GM23248 (cell line): ENCODE results near the gene CMSS1. TPM values are rescaled to one million over a fixed set of nuclear protein-coding genes. Genes with fewer than 3 reads are reported as not detected.

ENCODE experiments used
- DNase-seq: peaks from one replicate; pipeline ENCODE4 v3.0.0-alpha.2; 2015
- H2AFZ ChIP-seq: fragments of 200-600 bp; sonication (generic); 2 replicates; pipeline ENCODE4 v1.6.1; 2016; ENCODE audit warnings: antibody characterized with exemption
- H3F3A ChIP-seq: fragments of 200-600 bp; sonication (generic); 2 replicates; pipeline ENCODE4 v1.6.1; 2016; ENCODE audit warnings: mild to moderate bottlenecking, antibody characterized with exemption, mixed run types; ENCODE audit not compliant: insufficient read depth
- H3K27ac ChIP-seq: fragments of 200-600 bp; sonication (generic); 2 replicates; pipeline ENCODE4 v1.5.1; 2016; ENCODE audit warnings: mild to moderate bottlenecking
- H3K27me3 ChIP-seq: fragments of 200-600 bp; sonication (generic); replicated peaks from 2 replicates; pipeline ENCODE4 v1.6.1; 2016; ENCODE audit warnings: mild to moderate bottlenecking; ENCODE audit not compliant: insufficient read depth
- H3K36me3 ChIP-seq: fragments of 200-600 bp; sonication (generic); 2 replicates; pipeline ENCODE4 v1.6.1; 2016; ENCODE audit warnings: low read depth, mild to moderate bottlenecking
- H3K4me1 ChIP-seq: fragments of 200-600 bp; sonication (generic); 2 replicates; pipeline ENCODE4 v1.6.1; 2016; ENCODE audit warnings: mild to moderate bottlenecking; ENCODE audit not compliant: insufficient read depth
- H3K4me2 ChIP-seq: fragments of 200-600 bp; sonication (generic); one replicate; pipeline ENCODE4 v1.6.1; 2016; ENCODE audit warnings: mild to moderate bottlenecking; ENCODE audit not compliant: unreplicated experiment
- H3K4me3 ChIP-seq: fragments of 200-600 bp; sonication (generic); 2 replicates; pipeline ENCODE4 v1.5.1; 2016; ENCODE audit warnings: mild to moderate bottlenecking
- H3K79me2 ChIP-seq: fragments of 200-600 bp; sonication (generic); 2 replicates; pipeline ENCODE4 v1.6.1; 2016; ENCODE audit warnings: mild to moderate bottlenecking; ENCODE audit not compliant: insufficient read depth
- H3K9ac ChIP-seq: fragments of 200-600 bp; sonication (generic); 2 replicates; pipeline ENCODE4 v1.6.1; 2016; ENCODE audit warnings: mild to moderate bottlenecking
- H3K9me2 ChIP-seq: fragments of 200-600 bp; sonication (generic); 2 replicates; pipeline ENCODE4 v1.6.1; 2016; ENCODE audit warnings: mixed run types, mild to moderate bottlenecking, moderate library complexity; ENCODE audit not compliant: insufficient read depth
- H3K9me3 ChIP-seq: fragments of 200-600 bp; sonication (generic); one replicate; pipeline ENCODE4 v1.6.1; 2017; ENCODE audit warnings: low read depth
- H4K20me1 ChIP-seq: fragments of 200-600 bp; sonication (generic); 2 replicates; pipeline ENCODE4 v1.6.0; 2016; ENCODE audit not compliant: insufficient read depth
- EZH2 ChIP-seq: fragments of 200-600 bp; sonication (generic); IDR thresholded peaks from 2 replicates; pipeline ENCODE4 v1.6.1; 2018; ENCODE audit warnings: antibody characterized with exemption, mild to moderate bottlenecking; ENCODE audit not compliant: insufficient read depth, poor library complexity, severe bottlenecking
- EZH2phosphoT487 ChIP-seq: fragments of 200-600 bp; sonication (generic); IDR thresholded peaks from 2 replicates; pipeline ENCODE4 v1.6.1; 2018; ENCODE audit warnings: antibody characterized with exemption, moderate library complexity, mild to moderate bottlenecking, low read depth; ENCODE audit not compliant: insufficient read depth
- WGBS, 2 experiments: methylation state at CpG; one replicate each; pipeline ENCODE4 v1.1.6; 2015 to 2017; ENCODE audit warnings: low lambda C conversion rate in 2 of 2, low coverage in 1 of 2; ENCODE audit errors: missing lambda C conversion rate in 2 of 2; 5-methylcytosine and 5-hydroxymethylcytosine counted together
- in situ Hi-C: fragments of 300-500 bp; cut with MboI; formaldehyde crosslinking; loops from 2 replicates; pipeline ENCODE4 v1.15.0; 2020
- polyA plus RNA-seq: library from polyadenylated mRNA; unstranded; fragments of >200 nt; fragmentation: Nextera tagmentation; extraction: Ambion mirVana; gene quantifications from 2 replicates; pipeline ENCODE4 v1.2.1, GENCODE V29; 2016
- total RNA-seq: library from RNA; depleted of rRNA; stranded (reverse); fragments of >200 nt; shearing (Covaris generic); gene quantifications from 2 replicates; pipeline ENCODE4 v1.2.3, GENCODE V29; 2014

CMSS1 gene
- total and polyA plus RNA-seq, 2 experiments from 2014 or later, result 17.2 to 26.6 TPM

DNA sequence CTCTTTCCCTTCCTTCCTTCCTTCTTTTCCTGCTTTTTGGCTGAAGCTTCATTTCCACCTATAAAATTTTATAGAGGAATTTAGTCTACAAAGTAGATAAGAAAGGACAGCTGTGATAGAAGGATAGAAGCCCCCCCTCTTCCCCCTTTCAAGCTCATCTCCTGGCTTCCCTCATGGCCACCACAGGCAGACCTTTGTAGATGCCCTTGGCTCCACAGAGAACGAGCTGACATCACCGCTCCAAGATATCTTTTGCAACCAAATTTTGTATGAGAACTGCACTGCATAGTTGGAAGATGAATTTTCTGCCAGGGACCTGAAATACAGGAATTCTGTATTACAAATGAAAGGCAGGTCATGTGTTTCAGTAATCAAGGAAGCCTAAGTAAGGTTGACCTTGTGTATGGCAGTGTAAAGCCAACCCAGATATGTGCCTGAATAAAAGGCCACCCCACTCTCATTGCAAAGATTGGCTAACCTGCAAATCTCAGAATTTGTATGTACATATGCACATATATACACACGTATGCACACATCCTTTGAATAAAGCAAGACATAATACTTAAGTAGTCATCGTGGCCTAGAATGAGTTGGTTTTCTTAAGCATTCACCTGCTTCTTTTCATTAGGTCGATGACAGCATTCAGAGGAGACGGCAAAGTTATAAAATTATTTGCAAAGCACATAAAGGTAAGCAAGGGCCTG lies 353.7 kb downstream of the CMSS1 start:
- H3F3A ChIP-seq, result no peaks in the 10 kb centered on the region
- H3K9me3 ChIP-seq, result no peaks in the 10 kb centered on the region
- no peak overlapping the region for H3K27ac ChIP-seq
- in situ Hi-C loops, result no loop called here
- H2AFZ ChIP-seq, result no peak overlapping the region
- TF ChIP-seq EZH2 (no peak), EZH2phosphoT487 (no peak)
- H3K9ac ChIP-seq, result no peak overlapping the region
- no peaks in the 10 kb centered on the region for H3K79me2 ChIP-seq
- no peak overlapping the region for H3K4me3 ChIP-seq
- no peaks in the 10 kb centered on the region for H3K27me3 ChIP-seq
- H3K36me3 ChIP-seq, result no peaks in the 10 kb centered on the region
- peaks cover 10% of the 10 kb centered on the region for H3K4me1 ChIP-seq
- no peak overlapping the region for H3K4me2 ChIP-seq
- WGBS, 2 experiments, result 95 to 97% methylated on average over 6 of the region's 6 CpGs
- no peaks in the 10 kb centered on the region for H4K20me1 ChIP-seq
- no peak for DNase-seq
- no peaks in the 10 kb centered on the region for H3K9me2 ChIP-seq

DNA sequence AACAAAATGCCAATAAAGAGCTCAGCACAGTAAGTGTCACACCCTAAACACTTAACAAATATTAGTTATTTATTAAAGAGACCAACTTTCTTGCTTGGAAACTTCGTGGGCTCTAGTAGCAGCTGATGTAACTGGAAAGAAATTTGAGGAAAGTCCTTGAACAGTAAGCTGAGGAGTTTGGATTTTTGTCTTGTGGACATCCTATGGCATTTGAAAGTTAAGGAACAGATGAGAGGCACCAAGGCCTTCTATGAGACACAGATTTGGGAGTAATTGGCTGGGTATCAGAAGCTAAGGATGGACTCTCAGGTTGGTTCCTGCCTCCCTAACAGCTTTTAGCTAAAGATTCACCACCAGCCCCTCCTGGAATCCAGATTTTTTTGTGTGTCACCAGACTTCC lies 356.3 kb downstream of the CMSS1 start:
- Histone ChIP-seq H3K4me3 (no peak overlapping the region), H4K20me1 (no peaks in the 10 kb centered on the region), H3K4me1 (peaks cover 10% of the 10 kb centered on the region), H3K9me2 (no peaks in the 10 kb centered on the region), H3K9ac (no peak overlapping the region), H3K27ac (no peak overlapping the region), H3F3A (no peaks in the 10 kb centered on the region), H3K9me3 (no peaks in the 10 kb centered on the region), H3K79me2 (no peaks in the 10 kb centered on the region), H3K36me3 (no peaks in the 10 kb centered on the region), H3K27me3 (no peaks in the 10 kb centered on the region), H3K4me2 (no peak overlapping the region), H2AFZ (no peak overlapping the region)
- peak; percentile 13 for DNase-seq
- in situ Hi-C loops, result no loop called here
- TF ChIP-seq EZH2, result no peak
- TF ChIP-seq EZH2phosphoT487, result no peak
- WGBS, 2 experiments, result 53 to 79% methylated on average over 1 of the region's 1 CpG

DNA sequence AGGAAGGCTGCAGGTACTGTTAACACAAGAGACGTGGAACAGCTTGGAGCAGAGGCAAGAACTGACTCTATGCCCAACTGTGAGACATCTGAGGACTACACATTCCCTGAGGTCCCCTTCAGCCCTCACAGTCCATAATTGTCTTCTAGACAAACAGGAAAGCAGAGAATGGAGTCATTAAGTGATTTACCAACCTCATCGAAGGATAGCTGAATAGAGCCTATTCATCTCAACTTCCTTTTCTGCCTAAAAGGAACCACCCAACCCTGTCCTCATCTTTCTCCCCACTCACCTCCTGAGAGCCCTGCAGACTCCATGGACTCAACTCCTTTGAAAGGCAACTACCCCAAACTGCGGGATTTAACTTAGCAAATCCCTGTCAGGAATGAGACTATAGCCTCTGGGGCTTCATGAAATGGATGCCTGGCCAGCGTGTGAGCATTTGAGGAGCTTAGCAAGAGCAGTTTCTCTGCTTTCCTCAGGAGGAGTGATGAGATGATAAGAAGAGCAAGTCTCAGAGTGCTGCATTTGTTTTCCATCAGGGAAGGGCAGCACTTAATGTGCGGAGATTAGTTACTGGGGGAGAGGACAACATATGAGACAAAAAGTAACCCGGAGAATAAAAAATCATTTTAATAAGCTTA lies 358.1 kb downstream of the CMSS1 start:
- Histone ChIP-seq H3K9me2 (no peaks in the 10 kb centered on the region), H3K27ac (no peak overlapping the region), H3K79me2 (no peaks in the 10 kb centered on the region), H3K4me1 (peaks cover 10% of the 10 kb centered on the region), H3K27me3 (no peaks in the 10 kb centered on the region), H3K4me3 (no peak overlapping the region), H3K4me2 (no peak overlapping the region), H4K20me1 (no peaks in the 10 kb centered on the region), H3K9me3 (no peaks in the 10 kb centered on the region), H3K36me3 (no peaks in the 10 kb centered on the region), H2AFZ (no peak overlapping the region), H3F3A (no peaks in the 10 kb centered on the region), H3K9ac (no peak overlapping the region)
- DNase-seq, result no peak
- in situ Hi-C loops, result no loop called here
- no peak for TF ChIP-seq EZH2phosphoT487
- TF ChIP-seq EZH2, result no peak
- WGBS, 2 experiments, result 86 to 88% methylated on average over 6 of the region's 6 CpGs

DNA sequence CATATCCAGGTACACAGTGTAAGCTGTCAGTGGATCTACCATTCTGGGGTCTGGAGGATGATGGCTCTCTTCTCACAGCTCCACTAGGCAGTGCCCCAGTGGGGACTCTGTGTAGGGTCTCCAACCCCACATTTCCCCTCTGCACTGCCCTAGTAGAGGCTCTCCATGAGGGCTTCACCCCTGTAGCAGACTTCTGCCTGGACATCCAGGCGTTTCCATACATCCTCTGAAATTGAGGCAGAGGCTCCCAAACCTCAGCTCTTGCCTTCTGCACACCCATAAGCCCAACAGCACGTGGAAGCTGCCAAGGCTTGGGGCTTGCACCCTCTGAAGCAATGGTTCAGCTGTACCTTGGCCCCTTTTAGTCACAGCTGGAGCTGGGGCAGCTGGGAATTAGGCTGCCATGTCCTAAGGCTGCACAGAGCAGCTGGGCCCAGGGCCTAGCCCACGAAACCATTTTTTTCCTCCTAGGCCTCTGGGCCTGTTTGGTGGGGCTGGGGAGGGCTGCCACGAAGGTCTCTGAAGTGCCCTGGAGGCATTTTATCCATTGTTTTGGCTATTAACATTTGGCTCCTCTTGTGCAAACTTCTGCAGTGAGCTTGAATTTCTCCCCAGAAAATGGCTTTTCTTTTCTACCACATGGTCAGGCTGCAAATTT lies 362.2 kb downstream of the CMSS1 start:
- 71 to 80% methylated on average over 4 of the region's 4 CpGs for WGBS, 2 experiments
- no peak for TF ChIP-seq EZH2
- TF ChIP-seq EZH2phosphoT487, result no peak
- in situ Hi-C loops, result no loop called here

More for the DNA sequence above, 362.2 kb downstream of the CMSS1 start:
- Histone ChIP-seq H3K27me3 (no peaks in the 10 kb centered on the region), H3K4me3 (no peak overlapping the region), H3K4me1 (peaks cover 5% of the 10 kb centered on the region), H3K9me3 (no peaks in the 10 kb centered on the region), H3K9ac (no peak overlapping the region), H3K27ac (no peak overlapping the region), H4K20me1 (no peaks in the 10 kb centered on the region), H3K79me2 (no peaks in the 10 kb centered on the region), H3K9me2 (no peaks in the 10 kb centered on the region), H3F3A (peaks cover under 1% of the 10 kb centered on the region; the same call in 1 of the 2 replicates), H2AFZ (no peak overlapping the region), H3K4me2 (no peak overlapping the region), H3K36me3 (no peaks in the 10 kb centered on the region)
- no peak for DNase-seq
